ENCODE results near the gene RBM8A.
"Not testable (repeated sequence)": the region's sequence is repeated elsewhere in the genome, so short reads cannot be mapped to it uniquely, and the experiment has no call there.

RBM8A gene

GRCh38 chr1:145920297-145920696 is 7.0 kb downstream of the RBM8A start:
- not testable (repeated sequence) for H3K4me3 ChIP-seq, H3K27ac ChIP-seq

GRCh38 chr1:145918992-145919939 is 8.0 kb downstream of the RBM8A start:
- H3K27ac ChIP-seq: peak overlapping the region in 20 of 21 experiments; percentile 73 to 94 (median 90)
- peak overlapping the region; percentile 63 to 88 (median 75) for H3K4me3 ChIP-seq

GRCh38 chr1:145918144-145918991 is 8.9 kb downstream of the RBM8A start, which contains the start of gene PEX11B:
Gene PEX11B, minus strand, starts transcription at chr1:145918717. Its CDS starts 29 bp downstream, at chr1:145918688.
- Histone ChIP-seq H3K4me3 (peak within 1 kb of the TSS; percentile 63 to 88 (median 75)), H3K27ac (peak within 1 kb of the TSS; percentile 59 to 94 (median 89))

- H3K27ac ChIP-seq: peak overlapping the region in 19 of 21 experiments; percentile 73 to 94 (median 90)
Measured at GRCh38 chr1:145917595-145917994, 9.7 kb downstream of the RBM8A start.

GRCh38 chr1:145916745-145917144 is 10.5 kb downstream of the RBM8A start:
- Histone ChIP-seq H3K27ac (peak overlapping the region in 2 of 21 experiments; percentile 7 to 93), H3K4me3 (no peak overlapping the region)

More at GRCh38 chr1:145917595-145917994, 9.7 kb downstream of the RBM8A start:
- peak overlapping the region; percentile 63 to 88 (median 75) for H3K4me3 ChIP-seq

GRCh38 chr1:145912128-145912641 is 15.1 kb downstream of the RBM8A start:
- H3K27ac ChIP-seq: no peak overlapping the region

GRCh38 chr1:145908653-145909052 is 18.6 kb downstream of the RBM8A start:
- Histone ChIP-seq H3K4me3 (no peak overlapping the region), H3K27ac (peak overlapping the region in 5 of 21 experiments; percentile 4 to 52 (median 44))

More at GRCh38 chr1:145912128-145912641, 15.1 kb downstream of the RBM8A start:
- H3K4me3 ChIP-seq: no peak overlapping the region

GRCh38 chr1:145906954-145907753 is 20.1 kb downstream of the RBM8A start:
- no peak overlapping the region for H3K4me3 ChIP-seq
- H3K27ac ChIP-seq: peak overlapping the region in 3 of 21 experiments; percentile 29 to 57 (median 37)

- H3K4me3 ChIP-seq: no peak overlapping the region
- no peak overlapping the region for H3K27ac ChIP-seq
Measured at GRCh38 chr1:145901312-145902021, 25.8 kb downstream of the RBM8A start.

GRCh38 chr1:145898756-145899155 is 28.5 kb downstream of the RBM8A start:
- Histone ChIP-seq H3K4me3 (no peak overlapping the region), H3K27ac (no peak overlapping the region)

GRCh38 chr1:145897969-145898368 is 29.3 kb downstream of the RBM8A start:
- Histone ChIP-seq H3K4me3 (no peak overlapping the region), H3K27ac (no peak overlapping the region)

- Histone ChIP-seq H3K4me3 (no peak overlapping the region), H3K27ac (no peak overlapping the region)
Measured at GRCh38 chr1:145895471-145895870, 31.8 kb downstream of the RBM8A start.

GRCh38 chr1:145893306-145894055 is 33.8 kb downstream of the RBM8A start:
- H3K27ac ChIP-seq: peak overlapping the region in 7 of 21 experiments; percentile 52 to 94 (median 87)
- no peak overlapping the region for H3K4me3 ChIP-seq

GRCh38 chr1:145892486-145893087 is 34.7 kb downstream of the RBM8A start:
- peak overlapping the region; percentile 23 to 94 (median 79) for H3K27ac ChIP-seq
- no peak overlapping the region for H3K4me3 ChIP-seq

- H3K27ac ChIP-seq: peak overlapping the region; percentile 23 to 94 (median 79)
- no peak overlapping the region for H3K4me3 ChIP-seq
Measured at GRCh38 chr1:145891587-145892485, 35.4 kb downstream of the RBM8A start.

- peak overlapping the region in 20 of 21 experiments; percentile 48 to 94 (median 80) for H3K27ac ChIP-seq
- H3K4me3 ChIP-seq: no peak overlapping the region
Measured at GRCh38 chr1:145891143-145891542, 36.1 kb downstream of the RBM8A start.
